ENCODE measurements around the gene EHD2. TPM values are rescaled to one million over a fixed set of nuclear protein-coding genes. Genes with fewer than 3 reads are reported as not detected.

Gene EHD2
- polyA plus RNA-seq, 5 donors: 79.9 to 160 (median 107) TPM

Other genes starting within 250 kb of the EHD2 start
- under 1 TPM in 4 of 5 donors, not detected in 1; 0.07 to 0.19 (median 0.15) TPM for gene SLC8A2, start 241.5 kb upstream of the EHD2 start, polyA plus RNA-seq (ENCODE audit: insufficient read depth in 1 of 5, insufficient read length in 5 of 5, low replicate concordance in 1 of 5)
- gene KPTN, start 229.2 kb upstream of the EHD2 start, polyA plus RNA-seq (ENCODE audit: insufficient read depth in 1 of 5, insufficient read length in 5 of 5, low replicate concordance in 1 of 5): 10 to 100 TPM; 12.4 to 17.5 (median 13.5) TPM
- gene NAPA, start 198.4 kb upstream of the EHD2 start, polyA plus RNA-seq (ENCODE audit: insufficient read depth in 1 of 5, insufficient read length in 5 of 5, low replicate concordance in 1 of 5): 100 to 1,000 TPM; 107 to 155 (median 119) TPM
- under 1 TPM; 0.14 to 0.55 (median 0.23) TPM for gene ZNF541, start 140.3 kb upstream of the EHD2 start, polyA plus RNA-seq (ENCODE audit: insufficient read depth in 1 of 5, insufficient read length in 5 of 5, low replicate concordance in 1 of 5)
- 10 to 100 TPM; 11.7 to 17.2 (median 15.6) TPM for gene BICRA, start 104.3 kb upstream of the EHD2 start, polyA plus RNA-seq (ENCODE audit: insufficient read depth in 1 of 5, insufficient read length in 5 of 5, low replicate concordance in 1 of 5)
- 100 to 1,000 TPM; 393 to 541 (median 463) TPM for gene NOP53, start 32.1 kb downstream of the EHD2 start, polyA plus RNA-seq (ENCODE audit: insufficient read depth in 1 of 5, insufficient read length in 5 of 5, low replicate concordance in 1 of 5)
- 100 to 1,000 TPM; 176 to 307 (median 209) TPM for gene SELENOW, start 65.3 kb downstream of the EHD2 start, polyA plus RNA-seq (ENCODE audit: insufficient read depth in 1 of 5, insufficient read length in 5 of 5, low replicate concordance in 1 of 5)
- not detected for gene TPRX1, start 91.1 kb downstream of the EHD2 start, polyA plus RNA-seq (ENCODE audit: insufficient read depth in 1 of 5, insufficient read length in 5 of 5, low replicate concordance in 1 of 5)
- gene CRX, start 108.5 kb downstream of the EHD2 start, polyA plus RNA-seq (ENCODE audit: insufficient read depth in 1 of 5, insufficient read length in 5 of 5, low replicate concordance in 1 of 5): under 1 TPM in 4 of 5 donors, not detected in 1; 0.04 to 0.16 (median 0.09) TPM
- not detected for gene TPRX2, start 145.8 kb downstream of the EHD2 start, polyA plus RNA-seq (ENCODE audit: insufficient read depth in 1 of 5, insufficient read length in 5 of 5, low replicate concordance in 1 of 5)
- gene SULT2A1, start 172.9 kb downstream of the EHD2 start, polyA plus RNA-seq (ENCODE audit: insufficient read depth in 1 of 5, insufficient read length in 5 of 5, low replicate concordance in 1 of 5): under 1 TPM in 3 of 5 donors, not detected in 2; 0.10 to 0.35 (median 0.10) TPM